Measurements from ENCODE around the gene CPTP.
A peak's percentile ranks its signal among the peaks of the same experiment; 100 is the strongest.
"Not testable (repeated sequence)": the region's sequence is repeated elsewhere in the genome, so short reads cannot be mapped to it uniquely, and the experiment has no call there.

CPTP gene

GRCh38 chr1:1307261-1307922 is 17.2 kb upstream of the CPTP start:
- DNase-seq: no peak

- DNase-seq: peak; percentile 91
Observed at GRCh38 chr1:1307923-1308755, 16.5 kb upstream of the CPTP start, which contains the start of the genes ACAP3 and PUSL1. Gene ACAP3, minus strand, starts transcription at chr1:1307930. Its CDS starts 115 bp downstream, at chr1:1307815. Gene PUSL1, plus strand, starts transcription at chr1:1308597. Its CDS starts 47 bp downstream, at chr1:1308644.

- no peak for DNase-seq
Observed at GRCh38 chr1:1308756-1309250, 15.8 kb upstream of the CPTP start.

GRCh38 chr1:1309251-1310108 is 15.1 kb upstream of the CPTP start:
- no peak for DNase-seq

GRCh38 chr1:1310109-1310385 is 14.6 kb upstream of the CPTP start:
- no peak for DNase-seq

GRCh38 chr1:1310476-1311053 is 14.0 kb upstream of the CPTP start:
- no peak for DNase-seq

GRCh38 chr1:1311107-1312104 is 13.2 kb upstream of the CPTP start:
- DNase-seq: no peak

- DNase-seq: no peak
Observed at GRCh38 chr1:1312450-1313314, 11.9 kb upstream of the CPTP start.

- no peak for DNase-seq
Observed at GRCh38 chr1:1313500-1314236, 10.9 kb upstream of the CPTP start.

GRCh38 chr1:1314237-1314586 is 10.4 kb upstream of the CPTP start:
- DNase-seq: no peak

- no peak for DNase-seq
Observed at GRCh38 chr1:1314678-1315335, 9.8 kb upstream of the CPTP start.

GRCh38 chr1:1315435-1315954 is 9.1 kb upstream of the CPTP start:
- DNase-seq: no peak

GRCh38 chr1:1316199-1316598 is 8.4 kb upstream of the CPTP start:
- DNase-seq: not testable (repeated sequence)

- DNase-seq: no peak
Observed at GRCh38 chr1:1317420-1317819, 7.2 kb upstream of the CPTP start.

GRCh38 chr1:1318131-1318652 is 6.4 kb upstream of the CPTP start:
- DNase-seq: no peak

- DNase-seq: no peak
Observed at GRCh38 chr1:1318777-1319645, 5.6 kb upstream of the CPTP start.

GRCh38 chr1:1319646-1319941 is 5.0 kb upstream of the CPTP start:
- DNase-seq: no peak

Measured in CD4-positive, alpha-beta T cell treated with Interleukin-21 for 1 hour (primary cell).